ENCODE data around the gene REXO2.

The REXO2 gene

DNA sequence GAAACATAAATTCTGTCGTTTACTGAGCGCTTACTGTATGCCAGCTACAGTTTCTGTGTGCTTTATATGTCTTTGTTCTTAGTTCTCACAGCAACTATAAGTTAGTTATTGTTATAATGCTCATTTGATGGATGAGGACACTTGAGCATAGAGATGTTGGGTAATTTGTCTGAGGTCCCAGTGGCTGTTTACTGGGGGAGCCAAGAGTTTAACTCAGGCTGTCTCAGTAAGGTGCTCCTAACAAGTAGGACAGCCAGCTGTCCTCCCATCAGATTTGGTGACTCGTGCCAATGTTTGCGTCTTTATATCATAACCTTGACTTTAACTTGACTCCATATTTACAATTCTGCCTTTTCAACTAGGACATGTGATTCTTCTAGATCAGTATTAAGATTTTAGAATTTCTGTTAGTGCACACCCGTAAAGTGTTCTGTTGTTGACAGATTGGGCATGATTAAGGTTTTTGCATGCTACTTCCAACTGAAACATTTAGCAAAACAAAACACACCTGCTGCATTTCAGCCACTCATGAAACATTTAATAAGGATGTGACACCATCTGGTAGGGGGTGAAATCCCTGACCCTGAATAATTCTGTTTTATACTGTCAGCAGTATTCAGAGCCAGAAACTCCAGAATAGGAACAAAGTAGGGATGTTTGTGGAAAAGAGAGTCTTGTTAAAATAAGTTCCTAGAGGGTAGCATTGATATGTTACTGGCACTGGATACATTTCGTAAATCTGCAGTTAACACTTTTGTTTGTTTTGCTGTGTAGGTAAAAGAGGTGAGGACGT lies 1.9 kb downstream of the REXO2 start:
- DNase-seq, result no peak

DNA sequence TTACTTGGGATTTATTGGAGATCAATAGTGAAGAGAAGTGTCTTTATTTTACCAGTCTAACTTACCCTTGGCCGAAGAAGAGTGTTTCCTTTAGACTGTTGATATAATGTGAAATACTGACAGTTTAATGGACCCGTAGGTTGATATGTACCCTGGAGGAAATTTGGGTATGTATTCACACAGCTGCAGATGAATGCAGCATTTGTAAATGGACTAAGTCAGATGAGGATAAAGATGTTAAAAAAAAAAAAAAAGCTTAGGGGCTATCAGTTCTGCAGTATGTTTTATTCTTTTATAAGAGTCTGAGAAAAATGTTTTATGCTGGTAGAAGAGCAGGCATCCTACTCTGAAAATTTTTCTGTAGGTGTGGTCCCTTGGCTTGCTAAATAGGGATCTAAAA lies 2.7 kb downstream of the REXO2 start:
- no peak for DNase-seq

DNA sequence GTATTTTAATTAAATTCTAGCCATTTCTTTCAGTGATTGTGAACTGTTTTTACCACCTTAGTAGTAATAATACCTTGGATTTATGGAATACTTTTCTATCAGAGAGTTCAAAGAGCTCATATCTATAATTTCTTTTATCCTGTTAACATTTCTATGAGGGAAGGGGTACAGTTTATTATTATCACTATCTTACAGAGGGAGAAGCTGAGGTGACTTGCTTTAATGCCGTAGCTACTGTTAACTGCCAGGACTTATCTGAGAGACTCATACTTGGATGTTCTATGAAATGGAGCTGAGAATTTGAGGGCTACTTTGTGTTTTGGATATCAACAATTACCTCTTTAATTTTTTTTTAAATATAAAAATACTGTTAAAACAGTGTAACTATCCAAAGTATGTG lies 3.3 kb downstream of the REXO2 start:
- DNase-seq, result no peak

DNA sequence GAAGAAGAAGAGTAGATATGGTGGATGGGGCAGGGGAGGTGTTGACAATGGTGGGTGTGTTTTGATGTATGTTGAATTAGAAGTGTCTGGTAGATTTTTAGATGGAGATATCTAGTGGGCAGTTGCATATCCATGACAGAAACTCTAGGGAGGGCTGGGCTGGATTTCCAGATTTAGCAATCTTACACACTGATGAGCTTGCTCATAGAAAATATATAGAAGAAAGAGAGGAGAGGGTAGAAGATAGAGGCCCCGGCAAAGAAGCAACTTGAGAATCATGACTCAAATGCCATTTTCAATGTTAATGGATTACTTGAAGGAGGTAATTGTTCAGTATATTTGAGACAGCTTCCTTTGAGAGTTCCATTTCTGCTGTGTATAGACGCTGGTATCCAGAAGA lies 8.2 kb downstream of the REXO2 start:
- no peak for DNase-seq

DNA sequence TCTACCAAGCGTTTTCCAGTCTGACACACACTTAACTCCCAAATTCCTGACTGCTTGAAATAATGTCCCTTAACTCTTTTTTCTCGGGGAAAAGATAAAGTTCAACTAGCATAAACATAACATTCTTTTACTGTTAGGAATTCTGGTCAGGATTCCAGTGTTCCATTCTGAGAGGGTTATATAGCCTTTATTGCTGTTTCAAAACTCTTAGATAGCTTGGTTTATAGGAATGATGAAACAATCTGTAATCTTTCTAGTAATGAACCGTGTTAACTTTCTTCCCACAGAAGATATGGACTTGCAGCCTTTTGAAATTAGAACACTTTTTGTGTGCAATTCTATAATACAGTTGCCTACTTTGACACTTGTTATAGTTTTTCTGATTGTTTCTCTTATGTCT lies 8.6 kb downstream of the REXO2 start:
- no peak for DNase-seq

DNA sequence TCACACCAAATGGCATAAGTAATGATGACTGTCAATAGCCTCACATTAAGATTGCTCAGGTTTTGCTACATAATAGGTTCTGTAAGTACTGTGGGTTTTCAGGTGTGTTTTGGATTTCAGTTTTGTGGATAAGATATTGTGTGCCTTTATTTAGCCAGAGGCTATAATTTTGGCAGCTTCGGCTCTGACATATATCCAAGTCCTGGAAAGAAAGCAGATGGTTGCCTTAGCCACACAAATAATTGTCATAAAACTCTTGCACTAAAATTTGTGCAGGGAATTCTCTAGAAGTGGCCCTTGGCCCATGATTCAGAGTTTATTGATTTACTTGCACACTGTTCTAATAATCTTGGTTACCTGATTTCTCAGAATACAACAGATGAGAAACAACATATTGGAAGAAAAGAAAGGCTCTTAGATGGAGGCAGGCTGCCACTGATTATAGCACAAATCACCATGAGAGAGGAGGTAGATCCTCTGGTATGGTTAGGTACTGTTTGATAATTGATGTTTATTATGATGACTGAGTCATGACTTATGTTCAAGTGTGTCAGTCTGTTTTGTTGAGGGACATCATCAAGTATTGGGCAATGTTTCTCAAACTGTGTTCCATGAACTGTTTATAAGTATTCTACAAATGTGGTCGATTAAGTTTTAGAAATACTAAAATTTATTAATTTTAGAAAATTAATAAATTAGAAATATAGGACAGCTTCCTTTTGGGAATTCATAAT lies 9.6 kb downstream of the REXO2 start:
- no peak for DNase-seq

DNA sequence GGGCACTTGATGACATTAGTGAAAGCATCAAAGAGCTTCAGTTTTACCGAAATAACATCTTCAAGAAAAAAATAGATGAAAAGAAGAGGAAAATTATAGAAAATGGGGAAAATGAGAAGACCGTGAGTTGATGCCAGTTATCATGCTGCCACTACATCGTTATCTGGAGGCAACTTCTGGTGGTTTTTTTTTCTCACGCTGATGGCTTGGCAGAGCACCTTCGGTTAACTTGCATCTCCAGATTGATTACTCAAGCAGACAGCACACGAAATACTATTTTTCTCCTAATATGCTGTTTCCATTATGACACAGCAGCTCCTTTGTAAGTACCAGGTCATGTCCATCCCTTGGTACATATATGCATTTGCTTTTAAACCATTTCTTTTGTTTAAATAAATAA lies 10.6 kb downstream of the REXO2 start:
- DNase-seq, result no peak

DNA sequence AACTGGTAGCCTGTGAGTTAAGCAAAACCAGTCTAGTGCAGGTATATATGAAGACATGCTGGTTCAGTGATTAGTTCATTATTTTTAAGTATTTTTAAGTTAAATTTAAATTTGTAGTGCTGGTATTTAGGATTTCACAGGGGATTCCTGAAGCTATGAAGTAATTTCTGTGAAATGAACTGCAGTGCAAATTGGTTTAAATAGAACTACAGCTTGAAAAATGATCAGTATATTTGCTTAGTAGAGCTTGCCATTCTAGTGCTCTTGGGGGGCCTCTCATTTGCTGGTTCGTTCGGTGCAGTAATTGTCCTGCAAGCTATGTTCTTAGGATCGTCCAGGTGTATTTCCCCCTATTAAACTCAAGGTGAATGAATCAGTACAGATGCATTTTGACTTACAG lies 13.1 kb downstream of the REXO2 start:
- no peak for DNase-seq

DNA sequence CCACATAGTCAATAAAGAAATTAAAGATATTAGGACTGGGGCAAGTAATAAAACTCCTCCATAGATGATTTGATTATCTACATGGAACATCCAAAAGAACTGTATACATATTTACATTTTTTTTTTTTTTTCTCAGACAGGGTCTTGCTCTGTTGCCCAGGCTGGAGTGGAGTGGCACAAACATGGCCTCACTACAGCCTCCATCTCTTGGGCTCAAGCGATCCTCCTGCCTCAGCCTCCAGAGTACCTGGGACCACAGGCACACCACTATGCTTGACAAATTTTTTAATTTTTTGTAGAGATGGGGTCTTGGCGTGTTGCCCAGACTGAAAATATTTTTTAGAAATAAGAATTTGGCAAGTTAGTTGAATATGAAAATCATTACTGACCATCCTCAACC lies 24.7 kb downstream of the REXO2 start:
- DNase-seq, result no peak

DNA sequence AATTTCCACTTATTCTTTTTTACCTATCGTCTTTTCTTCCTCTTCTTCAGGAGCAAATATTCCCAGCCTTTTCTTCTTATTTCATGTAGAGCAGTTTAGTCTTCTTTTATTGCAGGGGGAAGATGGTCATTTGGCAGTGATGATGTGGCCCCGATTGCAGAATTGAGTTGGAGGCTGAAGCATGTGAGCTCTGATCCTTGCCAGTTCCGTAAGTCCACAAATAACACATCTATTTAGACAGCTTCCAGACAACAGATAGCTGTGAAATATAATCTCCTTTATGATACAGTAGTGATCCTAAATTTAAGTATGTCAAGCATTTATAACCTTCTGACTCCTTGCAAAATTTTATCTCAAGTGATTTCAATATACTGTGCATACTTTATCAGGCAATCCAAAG lies 27.5 kb downstream of the REXO2 start:
- DNase-seq, result no peak

DNA sequence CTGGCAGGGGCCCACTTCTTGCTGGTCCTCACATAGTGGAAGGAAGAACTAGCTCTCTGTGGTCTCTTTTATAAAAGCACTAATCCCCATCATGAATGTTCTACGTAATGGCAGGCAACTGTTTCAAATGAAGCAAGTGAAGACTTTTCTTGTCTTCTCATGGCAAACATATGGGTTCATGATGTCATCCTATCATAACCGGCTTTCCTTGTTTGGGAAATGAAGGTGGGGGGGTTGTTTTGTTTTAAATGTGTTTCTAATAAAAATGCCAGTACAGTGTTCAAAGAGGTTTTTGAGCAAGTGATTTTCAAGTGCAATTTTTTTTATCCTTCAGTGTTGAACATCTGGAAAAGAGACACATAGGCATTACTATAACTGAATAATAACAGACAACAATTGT lies 33.4 kb downstream of the REXO2 start:
- DNase-seq, result no peak

DNA sequence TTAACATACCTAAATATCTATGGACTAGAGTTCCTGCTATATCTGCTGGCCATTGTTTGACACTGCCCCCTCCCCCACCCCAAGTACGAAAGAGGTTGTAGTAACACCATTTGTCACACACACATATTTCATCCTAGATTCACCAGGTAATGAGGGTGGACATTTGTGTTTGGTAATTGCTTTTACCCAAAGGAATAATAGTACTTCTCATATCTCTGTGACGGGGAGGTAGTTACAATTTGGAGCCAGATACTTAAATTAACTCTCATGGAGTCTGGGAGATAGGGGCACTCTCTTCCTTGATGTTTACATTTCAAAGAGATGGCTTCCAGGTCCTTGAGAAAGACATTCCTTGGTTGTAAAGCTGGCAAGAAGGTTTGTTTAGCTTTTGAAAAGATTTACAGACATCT lies 38.7 kb downstream of the REXO2 start:
- no peak for DNase-seq

DNA sequence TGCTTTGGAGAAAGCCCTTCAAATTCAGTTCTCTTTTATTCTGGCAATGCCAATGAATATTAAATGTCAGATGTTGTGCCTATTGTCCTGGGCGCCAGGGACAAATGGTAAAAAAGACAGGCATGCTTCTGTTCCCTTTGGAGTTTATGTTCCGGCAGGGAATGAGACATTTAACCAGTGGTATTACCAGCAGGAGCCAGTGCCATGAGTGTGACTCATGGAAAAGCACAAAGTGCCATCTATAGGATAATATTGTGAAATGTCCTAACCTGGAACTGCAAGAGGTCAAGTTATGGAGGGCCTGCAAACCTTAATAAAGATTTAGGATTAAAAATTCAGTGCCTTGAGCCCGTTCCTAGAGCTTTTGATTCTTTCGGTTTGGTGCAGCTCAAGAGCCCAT lies 39.5 kb downstream of the REXO2 start:
- no peak for DNase-seq

DNA sequence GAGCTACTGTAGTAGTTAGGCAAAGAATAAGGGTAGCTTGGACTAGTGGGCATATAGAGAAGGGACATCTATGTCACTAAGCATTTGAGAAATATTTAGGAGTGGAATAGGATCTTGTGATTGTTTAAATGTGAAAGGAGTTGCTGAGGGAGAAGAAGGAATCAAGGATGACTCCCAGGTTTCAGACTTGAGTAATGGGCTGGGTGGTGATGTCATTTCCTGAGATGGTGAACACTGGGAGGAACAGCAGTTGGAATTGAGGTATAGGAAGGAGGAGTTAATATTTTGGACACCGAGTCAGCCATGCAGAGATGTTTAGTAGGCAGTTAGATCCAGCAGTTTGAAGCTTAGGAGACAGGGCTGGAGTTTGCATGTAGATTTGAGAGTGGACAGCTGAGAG lies 40.1 kb downstream of the REXO2 start:
- DNase-seq, result no peak

DNA sequence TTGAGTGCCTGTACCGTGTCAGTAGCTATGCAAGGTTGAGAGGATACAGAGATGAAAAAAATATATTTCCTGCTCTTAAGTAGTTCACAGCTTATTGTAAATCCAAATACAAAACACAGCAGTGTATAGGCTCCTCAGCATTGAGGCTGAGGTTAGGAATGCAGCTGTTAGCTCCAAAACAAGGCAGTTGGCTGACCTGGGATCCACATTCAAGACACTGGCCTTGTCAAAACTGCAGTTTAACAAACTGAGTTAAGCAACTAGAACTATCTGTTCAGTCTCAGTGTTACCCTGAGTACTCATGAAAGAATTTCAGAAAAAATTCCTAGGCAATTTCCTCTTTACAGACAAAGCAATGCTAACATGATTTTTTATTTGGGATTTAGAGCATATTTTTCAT lies 42.8 kb downstream of the REXO2 start:
- DNase-seq, result no peak

DNA sequence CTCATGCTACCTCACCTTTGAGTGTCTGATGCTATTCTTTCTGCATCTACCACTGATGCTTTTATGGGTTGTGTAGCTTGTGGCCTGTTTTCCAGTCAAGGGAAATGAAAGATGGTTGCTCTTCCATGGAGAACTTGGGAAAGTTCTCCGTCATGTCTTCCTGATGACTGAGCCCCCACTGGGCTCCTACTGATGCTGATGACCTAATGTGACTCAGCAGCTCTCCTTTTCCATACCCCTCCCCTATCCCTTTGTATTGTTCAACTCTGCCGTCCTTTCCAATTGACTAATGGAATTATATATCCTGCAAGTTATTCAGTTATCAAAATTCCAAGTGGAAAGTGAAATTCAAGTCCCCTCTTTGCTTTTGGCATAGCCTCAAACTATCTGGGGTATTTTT lies 44.7 kb downstream of the REXO2 start:
- no peak for DNase-seq

DNA sequence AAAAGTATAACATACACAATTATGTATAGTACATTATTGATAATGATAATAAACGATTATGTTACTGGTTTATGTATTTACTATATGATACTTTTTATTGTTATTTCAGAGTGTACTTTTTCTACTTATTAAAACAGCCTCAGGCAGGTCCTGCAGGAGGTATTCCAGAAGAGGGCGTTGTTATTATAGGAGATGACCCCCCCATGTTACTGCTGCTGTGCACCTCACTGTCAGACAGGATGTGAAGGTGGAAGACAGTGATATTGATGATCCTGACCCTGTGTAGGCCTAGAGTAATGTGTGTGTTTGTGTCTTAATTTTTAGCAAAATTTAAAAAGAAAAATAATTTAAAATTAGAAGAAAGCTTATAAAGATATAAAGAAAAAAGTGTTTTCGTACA lies 57.6 kb downstream of the REXO2 start:
- DNase-seq, result no peak

DNA sequence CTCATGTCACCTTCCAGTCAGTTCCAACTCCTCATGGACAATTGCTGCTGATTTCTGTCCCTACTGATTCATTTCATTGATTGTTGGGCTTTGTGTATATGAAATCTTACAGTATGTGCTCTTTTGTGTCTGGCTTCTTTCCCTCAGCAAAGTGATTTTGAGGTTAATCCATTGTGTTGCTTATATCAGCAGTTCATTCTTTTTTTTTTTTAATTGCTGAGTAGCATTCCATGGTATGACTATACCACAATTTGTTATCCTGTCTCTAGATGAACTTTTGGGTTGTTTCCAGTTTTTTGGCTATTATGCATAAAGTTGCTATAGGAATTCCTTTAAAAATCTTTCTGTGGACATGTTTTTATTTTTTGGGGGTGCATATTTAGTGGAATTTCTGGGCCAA lies 60.5 kb downstream of the REXO2 start:
- DNase-seq, result no peak

Measured in stimulated activated CD4-positive, alpha-beta T cell treated with anti-CD3 and anti-CD28 coated beads, Interleukin-12 subunit alpha, Interleukin-12 subunit beta, amount 100 ng/mL, for 4 hours (primary cell).